ENCODE data around the gene CORO1C. TPM values are rescaled to one million over a fixed set of nuclear protein-coding genes. Genes with fewer than 3 reads are reported as not detected.

The CORO1C gene
- total and polyA plus RNA-seq, 9 of the 15 experiments (the other 6 are each of a cell fraction or from before 2014, with no cell fraction given), result 55.2 to 280 (median 150) TPM

GRCh38 chr12:108629824-108630476 is 101.4 kb downstream of the CORO1C start (continued):
- TF ChIP-seq ZNF518B (CRISPR knock-in tag; IDR thresholded peaks at IDR 0.05) (no peak), ETV5 (CRISPR knock-in tag; IDR thresholded peaks at IDR 0.05; ENCODE audit: low read depth) (no peak), MGA (IDR thresholded peaks at IDR 0.05) (no peak; the same call in 1 of the 2 replicates), ZBTB17 (CRISPR knock-in tag; IDR thresholded peaks at IDR 0.05) (no peak), TARDBP (IDR thresholded peaks at IDR 0.05) (peak; percentile 61; the same call in 1 of the 2 replicates), KLF6 (CRISPR knock-in tag; IDR thresholded peaks at IDR 0.05; ENCODE audit: borderline replicate concordance) (peak; percentile 53; the same call in 1 of the 2 replicates), ZNF354B (CRISPR knock-in tag; IDR thresholded peaks at IDR 0.05) (no peak), C11orf30 (IDR thresholded peaks at IDR 0.05; ENCODE audit: low read depth) (no peak), HMG20A (CRISPR knock-in tag; conservative IDR thresholded peaks at IDR 0.05) (no peak), MCM2 (IDR thresholded peaks at IDR 0.05; ENCODE audit: low read depth) (no peak), ZFPM2 (CRISPR knock-in tag; IDR thresholded peaks at IDR 0.05) (no peak), RFX7 (CRISPR knock-in tag; IDR thresholded peaks at IDR 0.05) (no peak), GTF2B (IDR thresholded peaks at IDR 0.05; ENCODE audit: extremely low read depth, insufficient read length) (no peak), RFX1 (IDR thresholded peaks at IDR 0.05) (no peak)
